Hepatocyte (in vitro differentiated cells): ENCODE measurements around the gene NEU4. TPM values are rescaled to one million over a fixed set of nuclear protein-coding genes. Genes with fewer than 3 reads are reported as not detected.

Experiments
- DNase-seq: peaks from one replicate; pipeline ENCODE4 v3.0.0-alpha.2; 2016; ENCODE audit warnings: low spot score
- H2AFZ ChIP-seq: fragments of 200-600 bp; sonication (generic); 2 replicates; pipeline ENCODE4 v1.6.0; 2016; ENCODE audit warnings: antibody characterized with exemption, mild to moderate bottlenecking
- H3K27ac ChIP-seq: fragments of 200-600 bp; sonication (generic); 2 replicates; pipeline ENCODE4 v1.5.1; 2016; ENCODE audit warnings: mild to moderate bottlenecking
- H3K27me3 ChIP-seq: fragments of 200-600 bp; sonication (generic); 2 replicates; pipeline ENCODE4 v1.6.1; 2016
- H3K36me3 ChIP-seq: fragments of 200-600 bp; sonication (generic); replicated peaks from 2 replicates; pipeline ENCODE4 v1.5.1; 2016; ENCODE audit warnings: low read depth; ENCODE audit not compliant: insufficient read depth
- H3K4me1 ChIP-seq: fragments of 200-600 bp; sonication (generic); 2 replicates; pipeline ENCODE4 v1.5.1; 2016; ENCODE audit warnings: mild to moderate bottlenecking, moderate library complexity; ENCODE audit not compliant: insufficient read depth
- H3K4me2 ChIP-seq: fragments of 200-600 bp; sonication (generic); 2 replicates; pipeline ENCODE4 v1.6.0; 2016
- H3K4me3 ChIP-seq: fragments of 200-600 bp; sonication (generic); 2 replicates; pipeline ENCODE4 v1.5.1; 2016; ENCODE audit warnings: mild to moderate bottlenecking
- H3K79me2 ChIP-seq: fragments of 200-600 bp; sonication (generic); 2 replicates; pipeline ENCODE4 v1.6.0; 2017; ENCODE audit warnings: mild to moderate bottlenecking
- H3K9me2 ChIP-seq: fragments of 200-600 bp; sonication (generic); replicated peaks from 2 replicates; pipeline ENCODE4 v1.6.0; 2017; ENCODE audit warnings: mild to moderate bottlenecking; ENCODE audit not compliant: insufficient read depth
- H3K9me3 ChIP-seq: fragments of 200-600 bp; sonication (generic); 2 replicates; pipeline ENCODE4 v1.5.1; 2016; ENCODE audit warnings: low read depth, mild to moderate bottlenecking
- H4K20me1 ChIP-seq: fragments of 200-600 bp; sonication (generic); 2 replicates; pipeline ENCODE4 v1.6.0; 2016; ENCODE audit warnings: mild to moderate bottlenecking; ENCODE audit not compliant: insufficient read depth, poor library complexity, severe bottlenecking
- CTCF ChIP-seq: fragments of 200-600 bp; sonication (generic); IDR thresholded peaks from 2 replicates; pipeline ENCODE4 v1.5.1; 2016; ENCODE audit warnings: antibody characterized with exemption, mild to moderate bottlenecking; ENCODE audit not compliant: poor library complexity
- EZH2 ChIP-seq: fragments of 200-600 bp; sonication (generic); IDR thresholded peaks from 2 replicates; pipeline ENCODE4 v1.6.1; 2016; ENCODE audit warnings: antibody characterized with exemption, mild to moderate bottlenecking, borderline replicate concordance
- EZH2phosphoT487 ChIP-seq: fragments of 200-600 bp; sonication (generic); IDR thresholded peaks from one replicate; pipeline ENCODE4 v1.6.1; 2018; ENCODE audit warnings: antibody characterized with exemption, mild to moderate bottlenecking, low read depth, moderate library complexity; ENCODE audit not compliant: unreplicated experiment, severe bottlenecking
- WGBS: methylation state at CpG from one replicate; pipeline ENCODE4 v1.1.6; 2016; ENCODE audit warnings: low lambda C conversion rate; ENCODE audit errors: missing lambda C conversion rate; 5-methylcytosine and 5-hydroxymethylcytosine counted together
- polyA plus RNA-seq: library from polyadenylated mRNA; unstranded; fragments of >200 nt; fragmentation: Nextera tagmentation; extraction: Ambion mirVana; gene quantifications from 2 replicates; pipeline ENCODE4 v1.2.1, GENCODE V29; 2016
- total RNA-seq: library from RNA; depleted of rRNA; stranded (reverse); fragments of >200 nt; gene quantifications from 2 replicates; pipeline ENCODE4 v1.2.3, GENCODE V29; 2014

NEU4 gene
- total and polyA plus RNA-seq, 2 experiments from 2014 or later = 6.8 to 10.2 TPM

DNA sequence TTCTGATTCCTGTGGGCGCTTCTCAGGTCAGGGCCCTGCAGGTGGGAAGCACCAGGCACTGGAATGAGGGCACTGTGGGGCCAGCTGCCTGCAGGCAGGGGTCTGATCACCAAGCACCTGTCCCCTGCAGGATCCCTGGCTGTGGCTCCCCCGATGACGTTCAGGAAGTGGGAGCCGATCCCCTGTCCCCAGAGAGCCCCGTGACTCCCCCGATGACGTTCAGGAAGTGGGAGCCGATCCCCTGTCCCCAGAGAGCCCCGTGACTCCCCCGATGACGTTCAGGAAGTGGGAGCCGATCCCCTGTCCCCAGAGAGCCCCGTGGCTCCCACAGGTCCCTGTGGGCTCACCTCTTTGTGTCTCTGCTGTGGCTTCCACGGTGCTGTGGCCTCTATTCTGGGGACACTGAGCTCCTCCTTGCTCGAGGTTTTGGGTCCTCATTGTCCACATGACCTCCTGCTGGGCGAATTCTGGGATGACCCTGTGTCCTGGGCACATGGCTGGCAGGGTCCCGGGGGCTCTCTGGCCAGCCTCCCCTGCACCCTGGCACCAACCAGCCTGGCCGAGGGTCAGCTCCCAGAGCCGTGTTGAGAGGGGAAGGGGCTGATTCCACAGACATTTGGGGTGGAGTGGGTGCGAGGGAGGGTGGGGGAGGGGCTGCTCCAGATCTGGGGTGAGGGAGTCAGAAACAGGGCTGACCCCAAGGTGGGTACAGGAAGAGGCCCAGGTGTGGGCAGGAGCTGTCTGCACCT is 4.8 kb downstream of the NEU4 start:
- Histone ChIP-seq H3K4me2 (no peak overlapping the region), H3K4me1 (peaks cover 6% of the 10 kb centered on the region), H3K27ac (no peak overlapping the region), H3K27me3 (no peaks in the 10 kb centered on the region), H3K4me3 (no peak overlapping the region), H3K9me3 (no peaks in the 10 kb centered on the region), H3K9me2 (no peaks in the 10 kb centered on the region), H2AFZ (no peak overlapping the region), H4K20me1 (no peaks in the 10 kb centered on the region), H3K79me2 (no peaks in the 10 kb centered on the region), H3K36me3 (no peaks in the 10 kb centered on the region)
- TF ChIP-seq EZH2phosphoT487 (no peak), EZH2 (no peak), CTCF (no peak)
- no peak for DNase-seq
- 90% methylated on average over 18 of the region's 20 CpGs for WGBS

GRCh38 chr2:241814393-241814642 is 5.3 kb downstream of the NEU4 start:
- Histone ChIP-seq H3K27me3 (no peaks in the 10 kb centered on the region), H3K4me1 (peaks cover 2% of the 10 kb centered on the region), H3K9me2 (no peaks in the 10 kb centered on the region), H4K20me1 (no peaks in the 10 kb centered on the region), H2AFZ (no peak overlapping the region), H3K4me3 (no peak overlapping the region), H3K79me2 (no peaks in the 10 kb centered on the region), H3K4me2 (no peak overlapping the region), H3K9me3 (no peaks in the 10 kb centered on the region), H3K27ac (no peak overlapping the region), H3K36me3 (no peaks in the 10 kb centered on the region)
- WGBS = 98% methylated on average over 8 of the region's 17 CpGs
- TF ChIP-seq EZH2 (no peak), CTCF (no peak), EZH2phosphoT487 (no peak)
- DNase-seq = no peak

- H3K9me2 ChIP-seq = no peaks in the 10 kb centered on the region
- WGBS = 92% methylated on average over 34 of the region's 52 CpGs
- no peak overlapping the region for H3K4me2 ChIP-seq
- H3K9me3 ChIP-seq = no peaks in the 10 kb centered on the region
- DNase-seq = no peak
- H3K79me2 ChIP-seq = no peaks in the 10 kb centered on the region
- H3K27ac ChIP-seq = no peak overlapping the region
- no peaks in the 10 kb centered on the region for H4K20me1 ChIP-seq
- no peak for TF ChIP-seq EZH2
- no peak for TF ChIP-seq EZH2phosphoT487
- no peak for TF ChIP-seq CTCF
- no peak overlapping the region for H2AFZ ChIP-seq
- no peaks in the 10 kb centered on the region for H3K36me3 ChIP-seq
- no peak overlapping the region for H3K4me3 ChIP-seq
- no peaks in the 10 kb centered on the region for H3K4me1 ChIP-seq
- H3K27me3 ChIP-seq = no peaks in the 10 kb centered on the region
Measured at GRCh38 chr2:241814643-241815476, 5.9 kb downstream of the NEU4 start.
